GM10248 (cell line): Measurements from ENCODE around the gene CCL19.

Source experiments
- CTCF ChIA-PET: fragments of 300-600 bp; sonication (Branson Sonifier 250); formaldehyde crosslinking; extraction: SDS; loops from one replicate; lab custom pipeline; 2021; ENCODE audit warnings: antibody characterized with exemption; lab: Yijun Ruan, JAX
- POLR2A ChIA-PET: fragments of 350-650 bp; sonication (Branson Sonifier 250); formaldehyde crosslinking; extraction: SDS; loops from one replicate; lab custom pipeline; 2020; ENCODE audit warnings: antibody characterized with exemption; lab: Yijun Ruan, JAX
- DNase-seq: peaks from one replicate; pipeline ENCODE4 v3.0.0; 2012; ENCODE audit errors: extremely low spot score
- CTCF ChIP-seq: IDR thresholded peaks from 2 replicates; pipeline ENCODE4 v1.5.1; 2012; ENCODE audit warnings: mild to moderate bottlenecking, low read depth; ENCODE audit errors: extremely low read depth, missing control alignments, control extremely low read depth

The CCL19 gene

DNA sequence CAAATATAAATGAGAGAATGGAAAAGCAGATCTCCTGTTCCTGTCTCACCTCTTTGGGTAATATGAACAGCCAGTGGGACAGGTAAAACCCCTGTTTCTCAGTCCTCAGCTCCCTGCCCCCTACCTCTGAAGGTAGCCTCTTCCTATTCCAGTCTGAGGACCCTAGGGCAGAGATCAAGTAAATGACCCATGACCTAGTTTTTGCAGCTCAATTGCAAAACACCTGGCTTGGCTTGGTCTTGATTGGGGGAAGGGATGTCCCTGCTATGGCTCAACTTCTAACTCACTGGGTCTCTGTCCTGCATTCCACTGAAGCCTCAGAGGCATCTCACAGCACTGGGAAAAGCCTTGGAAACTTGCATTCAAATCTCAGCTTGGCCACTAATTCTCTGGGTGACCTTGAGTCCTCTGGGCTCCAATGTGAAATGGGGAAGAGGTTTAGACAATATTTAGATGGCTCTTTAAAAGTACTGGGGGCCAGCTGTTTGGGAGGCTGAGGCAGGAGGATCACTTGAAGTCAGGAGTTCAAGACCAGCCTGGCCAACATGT is 46.2 kb downstream of the CCL19 start:
- CTCF ChIA-PET, result interaction anchor here (0.8 to 8.0 kb wide), 10 partner anchors 9 to 254 kb away, joined by 3 to 112 read pairs (median 4); partner anchors contain the start of genes CCL27, DCTN3 and SIGMAR1
- DNase-seq, result no peak
- POLR2A ChIA-PET, result interaction anchor here (0.7 kb wide), 1 partner anchor 16 kb away, joined by 3 read pairs; no protein-coding TSS in a partner anchor
- TF ChIP-seq CTCF, result no peak

- ChIA-PET CTCF (interaction anchor here (0.7 to 8.0 kb wide), 8 partner anchors 7 to 264 kb away, joined by 3 to 112 read pairs (median 3); partner anchors contain the start of genes CCL27, DCTN3 and SIGMAR1), POLR2A (interaction anchor here (0.7 kb wide), 1 partner anchor 768 kb away, joined by 7 read pairs; no protein-coding TSS in a partner anchor)
- TF ChIP-seq CTCF, result no peak
- DNase-seq, result no peak
Measured at GRCh38 chr9:34642679-34643078, 48.4 kb downstream of the CCL19 start.
